OCI-LY3 (cell line): ENCODE results near the gene NUDT8.

ENCODE experiments used
- H2AFZ ChIP-seq: fragments of 200-600, 300-600 bp; shearing (Covaris generic); 2 replicates; pipeline ENCODE4 v1.6.0; 2014; ENCODE audit warnings: antibody characterized with exemption, low read depth, low read length
- H3K27ac ChIP-seq: fragments of 200-600, 300-600 bp; sonication (generic); 2 replicates; pipeline ENCODE4 v1.5.1; 2014; ENCODE audit warnings: mild to moderate bottlenecking, low read length, moderate library complexity, mixed read lengths
- H3K27me3 ChIP-seq: fragments of 200-600, 300-600 bp; sonication (generic); 2 replicates; pipeline ENCODE4 v1.6.1; 2014; ENCODE audit warnings: low read depth, low read length, mixed read lengths
- H3K36me3 ChIP-seq: fragments of 200-600, 300-600 bp; sonication (generic); replicated peaks from 2 replicates; pipeline ENCODE3; 2014; ENCODE audit warnings: low read depth, low read length, mixed read lengths
- H3K4me1 ChIP-seq: fragments of 300-600, 200-600 bp; sonication (generic); 2 replicates; pipeline ENCODE4 v1.6.1; 2014; ENCODE audit warnings: low read length, mixed read lengths
- H3K4me2 ChIP-seq: fragments of 200-600, 300-600 bp; sonication (generic); 2 replicates; pipeline ENCODE4 v1.6.1; 2014; ENCODE audit warnings: low read length, mixed read lengths
- H3K4me3 ChIP-seq: fragments of 300-600, 200-600 bp; sonication (generic); 2 replicates; pipeline ENCODE4 v1.5.1; 2014; ENCODE audit warnings: antibody characterized with exemption, mild to moderate bottlenecking, low read length, moderate library complexity
- H3K79me2 ChIP-seq: fragments of 300-600, 200-600 bp; shearing (Covaris generic); 2 replicates; pipeline ENCODE4 v1.6.1; 2014; ENCODE audit warnings: mild to moderate bottlenecking, low read length, mixed read lengths
- H3K9ac ChIP-seq: fragments of 300-600, 200-600 bp; shearing (Covaris generic); 2 replicates; pipeline ENCODE4 v1.6.0; 2014; ENCODE audit warnings: mild to moderate bottlenecking, low read length, moderate library complexity
- H3K9me3 ChIP-seq: fragments of 200-600, 300-600 bp; shearing (Covaris generic); 2 replicates; pipeline ENCODE4 v1.6.1; 2014; ENCODE audit warnings: low read length, mixed read lengths; ENCODE audit not compliant: insufficient read depth
- H4K20me1 ChIP-seq: fragments of 200-600, 300-600 bp; sonication (generic); 2 replicates; pipeline ENCODE4 v1.6.1; 2016; ENCODE audit warnings: low read length, mixed read lengths; ENCODE audit not compliant: insufficient read depth
- EZH2phosphoT487 ChIP-seq: fragments of 200-600 bp; shearing (Covaris generic); IDR thresholded peaks from 2 replicates; pipeline ENCODE4 v1.6.1; 2018; ENCODE audit warnings: antibody characterized with exemption, mixed run types, low read depth
- TF ChIP-seq, protein P1 (sequence below): fragments of 200-600, 300-600 bp; sonication (generic); IDR thresholded peaks from 2 replicates; pipeline ENCODE4 v1.5.1; 2014; ENCODE audit warnings: antibody characterized with exemption, low read length, low read depth

Gene NUDT8

GRCh38 chr11:67606492-67607295 lies 23.0 kb downstream of the NUDT8 start, which contains the start of gene NDUFV1:
Gene NDUFV1, plus strand, starts transcription at chr11:67606936. Its CDS starts 69 bp downstream, at chr11:67607005.
- Histone ChIP-seq H4K20me1 (no peaks in the 10 kb centered on the region), H3K27me3 (peaks cover 5% of the 10 kb centered on the region; the same call in 1 of the 2 replicates), H3K4me2 (peak within 1 kb of the TSS; percentile 93), H3K9me3 (peaks cover 5% of the 10 kb centered on the region; the same call in 1 of the 2 replicates), H3K4me3 (peak within 1 kb of the TSS; percentile 90), H3K27ac (peak within 1 kb of the TSS; percentile 13; the same call in 1 of the 2 replicates), H3K4me1 (peaks cover 16% of the 10 kb centered on the region), H3K79me2 (peaks cover 17% of the 10 kb centered on the region), H2AFZ (peak within 1 kb of the TSS; percentile 56; the same call in 1 of the 2 replicates), H3K36me3 (peaks cover 16% of the 10 kb centered on the region), H3K9ac (peak within 1 kb of the TSS; percentile 79)
- no peak for TF ChIP-seq EZH2phosphoT487
- TF ChIP-seq, protein P1, sequence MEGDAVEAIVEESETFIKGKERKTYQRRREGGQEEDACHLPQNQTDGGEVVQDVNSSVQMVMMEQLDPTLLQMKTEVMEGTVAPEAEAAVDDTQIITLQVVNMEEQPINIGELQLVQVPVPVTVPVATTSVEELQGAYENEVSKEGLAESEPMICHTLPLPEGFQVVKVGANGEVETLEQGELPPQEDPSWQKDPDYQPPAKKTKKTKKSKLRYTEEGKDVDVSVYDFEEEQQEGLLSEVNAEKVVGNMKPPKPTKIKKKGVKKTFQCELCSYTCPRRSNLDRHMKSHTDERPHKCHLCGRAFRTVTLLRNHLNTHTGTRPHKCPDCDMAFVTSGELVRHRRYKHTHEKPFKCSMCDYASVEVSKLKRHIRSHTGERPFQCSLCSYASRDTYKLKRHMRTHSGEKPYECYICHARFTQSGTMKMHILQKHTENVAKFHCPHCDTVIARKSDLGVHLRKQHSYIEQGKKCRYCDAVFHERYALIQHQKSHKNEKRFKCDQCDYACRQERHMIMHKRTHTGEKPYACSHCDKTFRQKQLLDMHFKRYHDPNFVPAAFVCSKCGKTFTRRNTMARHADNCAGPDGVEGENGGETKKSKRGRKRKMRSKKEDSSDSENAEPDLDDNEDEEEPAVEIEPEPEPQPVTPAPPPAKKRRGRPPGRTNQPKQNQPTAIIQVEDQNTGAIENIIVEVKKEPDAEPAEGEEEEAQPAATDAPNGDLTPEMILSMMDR: peak; percentile 48

- Histone ChIP-seq H3K36me3 (peaks cover 16% of the 10 kb centered on the region), H3K27me3 (peaks cover 5% of the 10 kb centered on the region; the same call in 1 of the 2 replicates), H3K79me2 (peaks cover 17% of the 10 kb centered on the region), H2AFZ (peak overlapping the region; percentile 56; the same call in 1 of the 2 replicates), H3K9me3 (peaks cover 5% of the 10 kb centered on the region; the same call in 1 of the 2 replicates), H3K4me3 (peak overlapping the region; percentile 90), H3K4me2 (peak overlapping the region; percentile 93), H3K4me1 (peaks cover 16% of the 10 kb centered on the region), H3K27ac (no peak overlapping the region), H3K9ac (peak overlapping the region; percentile 61), H4K20me1 (no peaks in the 10 kb centered on the region)
- TF ChIP-seq EZH2phosphoT487: no peak
- TF ChIP-seq, protein P1: no peak
Measured at GRCh38 chr11:67606093-67606491, 23.6 kb downstream of the NUDT8 start.

DNA sequence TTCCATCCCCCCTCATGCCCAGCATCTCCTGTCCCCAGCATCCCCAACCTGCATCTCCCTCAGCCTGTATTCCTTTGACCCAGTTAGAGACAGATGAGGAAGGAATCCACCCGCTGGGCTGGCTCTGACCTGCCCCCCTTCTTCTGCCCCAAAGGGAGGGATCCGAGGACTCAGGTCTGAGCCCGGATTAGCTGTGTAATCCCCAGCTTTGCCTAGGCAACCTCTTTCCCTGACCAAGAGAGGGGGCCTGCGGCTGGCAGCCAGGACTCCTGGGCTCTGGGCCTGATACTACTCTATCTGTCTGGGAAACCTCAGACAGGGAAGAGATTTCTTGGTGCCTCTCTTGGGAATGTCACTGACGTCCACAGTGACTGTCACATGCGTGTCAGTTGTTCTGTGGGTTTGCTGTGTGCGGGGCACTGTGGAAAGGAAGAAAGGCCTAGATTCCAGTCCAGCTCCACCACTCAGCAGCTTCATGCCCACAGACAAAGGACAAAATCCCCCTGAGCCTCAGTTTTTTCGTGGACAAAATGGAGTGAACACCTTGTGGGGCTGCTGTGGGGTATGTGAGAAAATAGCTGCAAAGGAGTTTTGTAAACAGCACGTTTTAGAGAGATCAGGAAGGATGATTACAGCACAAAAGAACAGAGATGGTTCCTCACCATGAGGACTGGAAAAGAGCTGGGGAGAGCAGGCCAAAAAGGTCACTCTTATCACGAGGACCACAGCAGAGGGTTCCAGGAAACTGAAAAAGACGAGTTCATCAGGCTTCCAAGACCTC lies 24.3 kb downstream of the NUDT8 start:
- peaks cover 20% of the 10 kb centered on the region for H3K4me1 ChIP-seq
- H3K79me2 ChIP-seq: peaks cover 17% of the 10 kb centered on the region
- no peak overlapping the region for H3K9ac ChIP-seq
- H4K20me1 ChIP-seq: no peaks in the 10 kb centered on the region
- H3K4me2 ChIP-seq: peak overlapping the region; percentile 93
- H3K9me3 ChIP-seq: peaks cover 5% of the 10 kb centered on the region; the same call in 1 of the 2 replicates
- TF ChIP-seq, protein P1: no peak
- no peak for TF ChIP-seq EZH2phosphoT487
- peaks cover 11% of the 10 kb centered on the region; the same call in 1 of the 2 replicates for H3K27me3 ChIP-seq
- no peak overlapping the region for H2AFZ ChIP-seq
- peak overlapping the region; percentile 90 for H3K4me3 ChIP-seq
- H3K27ac ChIP-seq: no peak overlapping the region
- peaks cover 10% of the 10 kb centered on the region for H3K36me3 ChIP-seq
